HCT116 (cell line): Measurements from ENCODE around the gene DEF6. TPM values are rescaled to one million over a fixed set of nuclear protein-coding genes. Genes with fewer than 3 reads are reported as not detected.

Experiments used
- ATAC-seq: fragments of 200-7000 bp; cut with Tn5 transposase; 2 replicates; pipeline ENCODE4 v1.9.1; 2020; ENCODE audit warnings: mild to moderate bottlenecking, moderate library complexity
- BruUV-seq: library from RNA; stranded (reverse); fragments of 400-500 nt; replicated peaks from 2 replicates; lab custom pipeline; 2021; lab: Mats Ljungman, UMichigan
- CTCF ChIA-PET: fragments of 300-600 bp; sonication (Branson Sonifier 250); formaldehyde crosslinking; loops from one replicate; lab custom pipeline; 2021; ENCODE audit warnings: antibody characterized with exemption; lab: Charles Lee
- POLR2A ChIA-PET: fragments of 300-600, 350-600 bp; sonication (Branson Sonifier 250); formaldehyde crosslinking; loops from one replicate; lab custom pipeline; 2021; ENCODE audit warnings: antibody characterized with exemption; lab: Charles Lee
- RAD21 ChIA-PET, 2 experiments: fragments of 300-600 bp; sonication (Branson Sonifier 250); formaldehyde crosslinking; loops; one replicate each; lab custom pipeline; 2023; ENCODE audit warnings: low total read pairs in 2 of 2; ENCODE audit not compliant: uncharacterized antibody in 2 of 2, unreplicated experiment in 2 of 2, low non-redundant PET in 1 of 2; lab: Charles Lee
- DNase-seq: peaks from one replicate; pipeline ENCODE4 v3.0.0-alpha.2; 2010; ENCODE audit warnings: low read depth, low spot score
- H2AFZ ChIP-seq: fragments of 200-600 bp; shearing (Covaris generic), sonication (generic); 2 replicates; pipeline ENCODE4 v1.6.1; 2017; ENCODE audit warnings: low read depth, mixed run types, mixed read lengths, antibody characterized with exemption, low read length; ENCODE audit not compliant: poor library complexity, severe bottlenecking
- H3K27ac ChIP-seq: 2 replicates; pipeline ENCODE4 v1.5.1; 2012; ENCODE audit warnings: low read depth, low read length
- H3K27me3 ChIP-seq: fragments of 200-600 bp; sonication (generic); 2 replicates; pipeline ENCODE4 v1.6.1; 2016; ENCODE audit warnings: mixed run types, low read length, mixed read lengths; ENCODE audit not compliant: insufficient read depth
- H3K36me3 ChIP-seq, 2 experiments: fragments of 200-500 bp in 1 of 2; fragments of 200-600 bp in 1 of 2; sonication (Bioruptor generic) in 1 of 2; sonication (generic) in 1 of 2; 2 replicates each; pipeline versions ENCODE4 v1.5.1 to v1.6.1; 2014 to 2016; ENCODE audit warnings: low read length in 2 of 2, inconsistent platforms in 1 of 2, mixed read lengths in 1 of 2, mixed run types in 1 of 2; ENCODE audit not compliant: insufficient read depth in 2 of 2, control insufficient read depth in 1 of 2
- H3K4me1 ChIP-seq, 2 experiments: fragments of 200-600 bp in 1 of 2; sonication (generic) in 1 of 2; 2 replicates each; pipeline versions ENCODE4 v1.5.1 to v1.6.1; 2012 to 2017; ENCODE audit warnings: low read length in 2 of 2, inconsistent platforms in 1 of 2, mild to moderate bottlenecking in 1 of 2, mixed read lengths in 1 of 2, mixed run types in 1 of 2, moderate library complexity in 1 of 2; ENCODE audit not compliant: insufficient read depth in 2 of 2, control insufficient read depth in 1 of 2
- H3K4me2 ChIP-seq: fragments of 200-600 bp; sonication (generic); 2 replicates; pipeline ENCODE4 v1.6.1; 2017; ENCODE audit warnings: mixed run types, low read length, mixed read lengths
- H3K4me3 ChIP-seq, 2 experiments: fragments of 200-600 bp in 1 of 2; sonication (generic) in 1 of 2; replicated peaks in 1 of 2; 2 replicates each; pipeline ENCODE4 v1.5.1; 2011 to 2016; ENCODE audit warnings: low read length in 2 of 2, control low read depth in 1 of 2, low read depth in 1 of 2, mild to moderate bottlenecking in 1 of 2, mixed read lengths in 1 of 2, mixed run types in 1 of 2
- H3K79me2 ChIP-seq: fragments of 200-600 bp; sonication (generic); 2 replicates; pipeline ENCODE4 v1.6.1; 2017; ENCODE audit warnings: mild to moderate bottlenecking, mixed run types, low read length, moderate library complexity, mixed read lengths; ENCODE audit not compliant: insufficient read depth
- H3K9ac ChIP-seq: fragments of 200-600 bp; sonication (generic); 2 replicates; pipeline ENCODE4 v1.6.1; 2016; ENCODE audit warnings: low read length, mixed read lengths
- H3K9me2 ChIP-seq: fragments of 200-600 bp; sonication (generic), shearing (Covaris generic); 2 replicates; pipeline ENCODE4 v1.6.1; 2017; ENCODE audit warnings: mixed run types, mild to moderate bottlenecking, moderate library complexity; ENCODE audit not compliant: insufficient read depth
- H3K9me3 ChIP-seq, 2 experiments: fragments of 200-500 bp in 1 of 2; fragments of 200-600 bp in 1 of 2; sonication (Bioruptor generic) in 1 of 2; sonication (generic) in 1 of 2; 2 replicates each; pipeline ENCODE4 v1.6.1; 2014 to 2017; ENCODE audit warnings: low read length in 2 of 2, mixed read lengths in 2 of 2, inconsistent platforms in 1 of 2, low read depth in 1 of 2, mild to moderate bottlenecking in 1 of 2, mixed run types in 1 of 2, moderate library complexity in 1 of 2; ENCODE audit not compliant: control insufficient read depth in 1 of 2, insufficient read depth in 1 of 2
- H4K20me1 ChIP-seq: fragments of 200-600 bp; sonication (generic), shearing (Covaris generic); 2 replicates; pipeline ENCODE4 v1.6.1; 2017; ENCODE audit warnings: mixed run types, mild to moderate bottlenecking, moderate library complexity; ENCODE audit not compliant: insufficient read depth
- CBX3 ChIP-seq: IDR thresholded peaks from 2 replicates; pipeline ENCODE4 v1.6.1; 2012; ENCODE audit warnings: low read depth
- CEBPB ChIP-seq: IDR thresholded peaks from 2 replicates; pipeline ENCODE4 v1.6.1; 2012; ENCODE audit warnings: low read depth
- EGR1 ChIP-seq: IDR thresholded peaks from 2 replicates; pipeline ENCODE4 v1.6.1; 2012; ENCODE audit warnings: low read depth
- ELF1 ChIP-seq: IDR thresholded peaks from 2 replicates; pipeline ENCODE4 v1.6.1; 2012; ENCODE audit warnings: low read depth, borderline replicate concordance
- EZH2 ChIP-seq: fragments of 200-600 bp; sonication (generic); IDR thresholded peaks from 2 replicates; pipeline ENCODE4 v1.6.1; 2017; ENCODE audit warnings: antibody characterized with exemption, mixed run types
- EZH2phosphoT487 ChIP-seq: fragments of 200-600 bp; IDR thresholded peaks from 2 replicates; pipeline ENCODE4 v1.6.1; 2018; ENCODE audit warnings: antibody characterized with exemption, borderline replicate concordance
- FOSL1 ChIP-seq: IDR thresholded peaks from 2 replicates; pipeline ENCODE4 v1.6.1; 2012; ENCODE audit warnings: low read depth
- JUND ChIP-seq: IDR thresholded peaks from 2 replicates; pipeline ENCODE4 v1.6.1; 2012
- RAD21 ChIP-seq: IDR thresholded peaks from 2 replicates; pipeline ENCODE4 v1.6.1; 2012; ENCODE audit warnings: low read depth, mild to moderate bottlenecking
- SIN3A ChIP-seq: IDR thresholded peaks from 2 replicates; pipeline ENCODE4 v1.6.1; 2012; ENCODE audit warnings: low read depth
- SP1 ChIP-seq: IDR thresholded peaks from 2 replicates; pipeline ENCODE4 v1.6.1; 2012; ENCODE audit warnings: low read depth
- TCF7L2 ChIP-seq: IDR thresholded peaks from 2 replicates; pipeline ENCODE4 v1.7.0; 2011; ENCODE audit warnings: borderline replicate concordance, inconsistent platforms; ENCODE audit not compliant: insufficient read depth, insufficient read length; ENCODE audit errors: extremely low read depth
- YY1 ChIP-seq: IDR thresholded peaks from 2 replicates; pipeline ENCODE4 v1.6.1; 2011; ENCODE audit warnings: low read length, low read depth, moderate library complexity, mild to moderate bottlenecking; ENCODE audit not compliant: insufficient replicate concordance; ENCODE audit errors: extremely low read depth
- ZFX ChIP-seq: fragments of 450-650 bp; IDR thresholded peaks from 2 replicates; pipeline ENCODE4 v1.6.1; 2017
- ZNF274 ChIP-seq: fragments of 200-500 bp; sonication (Bioruptor generic); IDR thresholded peaks from 2 replicates; pipeline ENCODE4 v1.6.1; 2014; ENCODE audit warnings: mild to moderate bottlenecking, low read depth, low read length, inconsistent platforms
- intact Hi-C: fragments of 100-400 bp; cut with micrococcal nuclease; formaldehyde crosslinking; loops from 2 replicates; pipeline ENCODE4 v1.10.0; 2022
- total RNA-seq: library from RNA; stranded (reverse); gene quantifications from one replicate; pipeline ENCODE4 v1.2.1, GENCODE V29; 2021; ENCODE audit not compliant: unreplicated experiment
- TF ChIP-seq, protein P1 (sequence below): IDR thresholded peaks from 2 replicates; pipeline ENCODE4 v1.6.1; 2012; ENCODE audit warnings: low read depth
- TF ChIP-seq, protein P2 (sequence below): IDR thresholded peaks from 2 replicates; pipeline ENCODE4 v1.6.1; 2012
- TF ChIP-seq, protein P3 (sequence below): IDR thresholded peaks from 2 replicates; pipeline ENCODE4 v1.6.1; 2012
- TF ChIP-seq, protein P4 (sequence below): IDR thresholded peaks from 2 replicates; pipeline ENCODE4 v1.6.1; 2011; ENCODE audit warnings: mild to moderate bottlenecking, low read length, moderate library complexity; ENCODE audit not compliant: insufficient replicate concordance; ENCODE audit errors: extremely low read depth

Gene DEF6
- total RNA-seq, 1 experiment from 2014 or later: 40.4 TPM

DNA sequence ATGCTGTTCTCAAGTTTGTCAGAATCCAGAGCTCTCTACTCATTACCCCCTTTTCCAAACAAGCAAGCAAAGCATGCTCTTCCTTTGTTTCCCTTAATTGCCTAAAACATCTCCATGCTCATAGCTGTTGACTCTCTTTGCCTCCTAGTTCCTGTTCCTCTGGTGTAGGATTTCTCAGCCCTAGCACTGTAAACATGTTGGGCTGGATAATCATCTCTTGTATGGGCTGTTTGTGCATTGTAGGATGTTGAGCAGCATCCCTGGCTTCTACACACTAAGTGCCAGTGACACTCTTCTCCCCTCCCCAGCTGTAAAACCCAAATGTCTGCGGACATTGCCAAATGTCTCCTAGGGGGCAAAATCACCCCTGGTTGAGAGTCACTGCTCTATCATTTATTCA lies 58.8 kb downstream of the DEF6 start:
- Histone ChIP-seq H3K9me2 (no peaks in the 10 kb centered on the region), H3K9me3 (no peaks in the 10 kb centered on the region), H3K27me3 (no peaks in the 10 kb centered on the region), H3K9ac (no peak overlapping the region), H3K4me1 (peaks cover 24 to 33% of the 10 kb centered on the region in 2 experiments), H3K36me3 (peaks cover 3 to 33% of the 10 kb centered on the region in 2 experiments; a peak in 1 of 4 replicates), H3K4me2 (no peak overlapping the region), H3K4me3 (no peak overlapping the region), H3K79me2 (peaks cover 57% of the 10 kb centered on the region; the same call in 1 of the 2 replicates), H4K20me1 (no peaks in the 10 kb centered on the region), H2AFZ (no peak overlapping the region), H3K27ac (no peak overlapping the region)
- no peak for TF ChIP-seq TCF7L2
- TF ChIP-seq, protein P1, sequence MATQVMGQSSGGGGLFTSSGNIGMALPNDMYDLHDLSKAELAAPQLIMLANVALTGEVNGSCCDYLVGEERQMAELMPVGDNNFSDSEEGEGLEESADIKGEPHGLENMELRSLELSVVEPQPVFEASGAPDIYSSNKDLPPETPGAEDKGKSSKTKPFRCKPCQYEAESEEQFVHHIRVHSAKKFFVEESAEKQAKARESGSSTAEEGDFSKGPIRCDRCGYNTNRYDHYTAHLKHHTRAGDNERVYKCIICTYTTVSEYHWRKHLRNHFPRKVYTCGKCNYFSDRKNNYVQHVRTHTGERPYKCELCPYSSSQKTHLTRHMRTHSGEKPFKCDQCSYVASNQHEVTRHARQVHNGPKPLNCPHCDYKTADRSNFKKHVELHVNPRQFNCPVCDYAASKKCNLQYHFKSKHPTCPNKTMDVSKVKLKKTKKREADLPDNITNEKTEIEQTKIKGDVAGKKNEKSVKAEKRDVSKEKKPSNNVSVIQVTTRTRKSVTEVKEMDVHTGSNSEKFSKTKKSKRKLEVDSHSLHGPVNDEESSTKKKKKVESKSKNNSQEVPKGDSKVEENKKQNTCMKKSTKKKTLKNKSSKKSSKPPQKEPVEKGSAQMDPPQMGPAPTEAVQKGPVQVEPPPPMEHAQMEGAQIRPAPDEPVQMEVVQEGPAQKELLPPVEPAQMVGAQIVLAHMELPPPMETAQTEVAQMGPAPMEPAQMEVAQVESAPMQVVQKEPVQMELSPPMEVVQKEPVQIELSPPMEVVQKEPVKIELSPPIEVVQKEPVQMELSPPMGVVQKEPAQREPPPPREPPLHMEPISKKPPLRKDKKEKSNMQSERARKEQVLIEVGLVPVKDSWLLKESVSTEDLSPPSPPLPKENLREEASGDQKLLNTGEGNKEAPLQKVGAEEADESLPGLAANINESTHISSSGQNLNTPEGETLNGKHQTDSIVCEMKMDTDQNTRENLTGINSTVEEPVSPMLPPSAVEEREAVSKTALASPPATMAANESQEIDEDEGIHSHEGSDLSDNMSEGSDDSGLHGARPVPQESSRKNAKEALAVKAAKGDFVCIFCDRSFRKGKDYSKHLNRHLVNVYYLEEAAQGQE: no peak
- no peak for TF ChIP-seq EGR1
- TF ChIP-seq EZH2phosphoT487: no peak
- TF ChIP-seq ZFX: no peak
- no peak for TF ChIP-seq ZNF274
- TF ChIP-seq RAD21: no peak
- no peak for TF ChIP-seq EZH2
- TF ChIP-seq SIN3A: no peak
- TF ChIP-seq, protein P2, sequence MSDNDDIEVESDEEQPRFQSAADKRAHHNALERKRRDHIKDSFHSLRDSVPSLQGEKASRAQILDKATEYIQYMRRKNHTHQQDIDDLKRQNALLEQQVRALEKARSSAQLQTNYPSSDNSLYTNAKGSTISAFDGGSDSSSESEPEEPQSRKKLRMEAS: no peak
- no peak for TF ChIP-seq JUND
- TF ChIP-seq YY1: no peak
- no peak for TF ChIP-seq ELF1
- TF ChIP-seq, protein P3, sequence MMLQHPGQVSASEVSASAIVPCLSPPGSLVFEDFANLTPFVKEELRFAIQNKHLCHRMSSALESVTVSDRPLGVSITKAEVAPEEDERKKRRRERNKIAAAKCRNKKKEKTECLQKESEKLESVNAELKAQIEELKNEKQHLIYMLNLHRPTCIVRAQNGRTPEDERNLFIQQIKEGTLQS: no peak
- TF ChIP-seq CBX3: no peak
- no peak for TF ChIP-seq FOSL1
- no peak for TF ChIP-seq SP1
- TF ChIP-seq, protein P4, sequence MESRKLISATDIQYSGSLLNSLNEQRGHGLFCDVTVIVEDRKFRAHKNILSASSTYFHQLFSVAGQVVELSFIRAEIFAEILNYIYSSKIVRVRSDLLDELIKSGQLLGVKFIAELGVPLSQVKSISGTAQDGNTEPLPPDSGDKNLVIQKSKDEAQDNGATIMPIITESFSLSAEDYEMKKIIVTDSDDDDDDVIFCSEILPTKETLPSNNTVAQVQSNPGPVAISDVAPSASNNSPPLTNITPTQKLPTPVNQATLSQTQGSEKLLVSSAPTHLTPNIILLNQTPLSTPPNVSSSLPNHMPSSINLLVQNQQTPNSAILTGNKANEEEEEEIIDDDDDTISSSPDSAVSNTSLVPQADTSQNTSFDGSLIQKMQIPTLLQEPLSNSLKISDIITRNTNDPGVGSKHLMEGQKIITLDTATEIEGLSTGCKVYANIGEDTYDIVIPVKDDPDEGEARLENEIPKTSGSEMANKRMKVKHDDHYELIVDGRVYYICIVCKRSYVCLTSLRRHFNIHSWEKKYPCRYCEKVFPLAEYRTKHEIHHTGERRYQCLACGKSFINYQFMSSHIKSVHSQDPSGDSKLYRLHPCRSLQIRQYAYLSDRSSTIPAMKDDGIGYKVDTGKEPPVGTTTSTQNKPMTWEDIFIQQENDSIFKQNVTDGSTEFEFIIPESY: no peak
- no peak for TF ChIP-seq CEBPB
- no peak for DNase-seq
- ATAC-seq: no peak
- intact Hi-C loops: no loop called here
- no TSS peak for BruUV-seq
- CTCF ChIA-PET: no interaction called here
- POLR2A ChIA-PET: no interaction called here
- RAD21 ChIA-PET: no interaction called here
